Lower leg skin (tissue), 4 donors: Measurements from ENCODE around the gene FARS2. TPM values are rescaled to one million over a fixed set of nuclear protein-coding genes. Genes with fewer than 3 reads are reported as not detected.

Experiments used
- DNase-seq, 2 donors: peaks; one replicate each; pipeline ENCODE4 v3.0.0-alpha.2; 2019; ENCODE audit warnings: low spot score in 2 of 2
- H3K4me3 ChIP-seq: fragments of 200-600 bp; sonication (generic); 2 replicates; pipeline ENCODE4 v1.5.1; 2017; ENCODE audit warnings: mild to moderate bottlenecking, low read depth; ENCODE audit not compliant: poor library complexity, severe bottlenecking
- POLR2A ChIP-seq, 2 donors: fragments of 450-650 bp; IDR thresholded peaks; one replicate each; pipeline ENCODE4 v1.6.1; 2016 to 2017; ENCODE audit warnings: antibody characterized with exemption in 2 of 2, mild to moderate bottlenecking in 1 of 2, moderate library complexity in 1 of 2
- WGBS, 2 donors: methylation state at CpG; one replicate each; pipeline ENCODE4 v1.1.5; 2018; 5-methylcytosine and 5-hydroxymethylcytosine counted together
- intact Hi-C: fragments of 100-400 bp; cut with DNase I; formaldehyde crosslinking; loops from one replicate; pipeline ENCODE4 v1.15.0; 2023; ENCODE audit warnings: low total_unique reads
- total RNA-seq, 4 donors: library from RNA; depleted of rRNA; stranded (reverse); fragments of >200 nt; gene quantifications; one replicate each; pipeline ENCODE4 v1.1.0, GENCODE V29; 2016
- TF ChIP-seq, protein P1 (sequence below), 3 donors: fragments of 450-650 bp; IDR thresholded peaks; one replicate each; pipeline ENCODE4 v1.5.1; 2016; ENCODE audit warnings: antibody characterized with exemption in 3 of 3, mild to moderate bottlenecking in 3 of 3, moderate library complexity in 2 of 3

FARS2 gene
- total RNA-seq, 4 donors from 2014 or later, result 7.0 to 14.7 (median 11.1) TPM

DNA sequence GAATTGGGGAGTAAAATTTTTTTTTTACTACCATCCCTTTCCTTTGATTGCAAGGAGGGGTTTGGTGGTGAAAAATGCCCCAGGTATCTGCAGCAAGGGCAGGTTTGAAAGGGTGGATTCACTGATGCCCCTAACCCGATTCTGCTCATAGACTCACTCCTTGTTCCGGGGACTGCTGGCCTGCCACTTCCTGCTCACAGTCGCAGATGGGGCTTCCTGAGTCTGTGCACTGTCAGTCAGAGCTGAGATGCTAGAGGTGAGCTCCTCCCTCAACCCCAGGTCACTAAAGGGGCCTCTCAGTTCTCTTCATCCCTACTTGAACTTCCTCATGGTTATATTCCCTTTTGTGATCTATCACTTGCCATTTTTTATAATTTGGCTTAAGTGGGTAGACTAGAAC lies 357.9 kb downstream of the FARS2 start:
- TF ChIP-seq POLR2A (IDR thresholded peaks at IDR 0.05), result no peak
- TF ChIP-seq, protein P1, sequence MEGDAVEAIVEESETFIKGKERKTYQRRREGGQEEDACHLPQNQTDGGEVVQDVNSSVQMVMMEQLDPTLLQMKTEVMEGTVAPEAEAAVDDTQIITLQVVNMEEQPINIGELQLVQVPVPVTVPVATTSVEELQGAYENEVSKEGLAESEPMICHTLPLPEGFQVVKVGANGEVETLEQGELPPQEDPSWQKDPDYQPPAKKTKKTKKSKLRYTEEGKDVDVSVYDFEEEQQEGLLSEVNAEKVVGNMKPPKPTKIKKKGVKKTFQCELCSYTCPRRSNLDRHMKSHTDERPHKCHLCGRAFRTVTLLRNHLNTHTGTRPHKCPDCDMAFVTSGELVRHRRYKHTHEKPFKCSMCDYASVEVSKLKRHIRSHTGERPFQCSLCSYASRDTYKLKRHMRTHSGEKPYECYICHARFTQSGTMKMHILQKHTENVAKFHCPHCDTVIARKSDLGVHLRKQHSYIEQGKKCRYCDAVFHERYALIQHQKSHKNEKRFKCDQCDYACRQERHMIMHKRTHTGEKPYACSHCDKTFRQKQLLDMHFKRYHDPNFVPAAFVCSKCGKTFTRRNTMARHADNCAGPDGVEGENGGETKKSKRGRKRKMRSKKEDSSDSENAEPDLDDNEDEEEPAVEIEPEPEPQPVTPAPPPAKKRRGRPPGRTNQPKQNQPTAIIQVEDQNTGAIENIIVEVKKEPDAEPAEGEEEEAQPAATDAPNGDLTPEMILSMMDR (IDR thresholded peaks at IDR 0.05), result no peak
- no peak for DNase-seq
- intact Hi-C loops, result no loop called here
- 75 to 87% methylated on average over 3 of the region's 3 CpGs for WGBS, 2 donors
- H3K4me3 ChIP-seq, result no peak overlapping the region

DNA sequence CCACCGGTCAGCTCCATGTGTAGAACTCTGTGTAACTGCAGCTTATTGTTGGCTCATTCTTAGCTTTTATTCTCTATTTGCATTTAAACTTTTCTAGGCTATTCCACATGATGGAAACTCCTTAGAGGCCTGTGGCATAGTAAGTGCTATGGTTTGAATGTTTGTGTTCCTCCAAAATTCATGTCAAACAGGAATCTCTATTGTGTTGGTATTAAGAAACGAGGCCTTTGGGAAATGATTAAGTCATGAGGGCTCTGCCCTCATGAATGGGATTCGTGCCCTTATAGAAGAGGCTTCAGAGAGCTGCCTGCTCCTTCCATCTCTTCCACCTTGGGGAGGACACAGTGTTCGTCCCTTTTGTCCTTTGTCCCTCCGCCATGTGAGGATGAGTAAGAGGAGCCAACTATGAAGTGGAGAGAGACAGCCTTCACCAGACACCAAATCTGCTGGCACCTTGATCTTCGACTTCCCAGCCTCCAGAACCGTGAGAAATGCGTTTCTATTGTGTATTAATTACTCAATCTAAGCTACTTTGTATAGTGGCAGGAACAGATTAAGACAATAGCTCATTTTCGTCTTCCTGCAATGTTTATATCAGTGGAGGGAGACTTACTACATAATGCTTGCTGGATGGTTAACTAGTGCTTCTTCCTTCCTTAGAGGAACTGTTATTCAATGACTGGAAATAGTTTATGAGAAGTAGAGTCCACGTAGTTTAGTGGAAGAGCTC lies 361.1 kb downstream of the FARS2 start:
- intact Hi-C loops, result no loop called here
- H3K4me3 ChIP-seq, result no peak overlapping the region
- no peak for DNase-seq
- TF ChIP-seq, protein P1 (IDR thresholded peaks at IDR 0.05), result no peak
- TF ChIP-seq POLR2A (IDR thresholded peaks at IDR 0.05), result no peak
- 81 to 85% methylated on average over 10 of the region's 10 CpGs for WGBS, 2 donors

DNA sequence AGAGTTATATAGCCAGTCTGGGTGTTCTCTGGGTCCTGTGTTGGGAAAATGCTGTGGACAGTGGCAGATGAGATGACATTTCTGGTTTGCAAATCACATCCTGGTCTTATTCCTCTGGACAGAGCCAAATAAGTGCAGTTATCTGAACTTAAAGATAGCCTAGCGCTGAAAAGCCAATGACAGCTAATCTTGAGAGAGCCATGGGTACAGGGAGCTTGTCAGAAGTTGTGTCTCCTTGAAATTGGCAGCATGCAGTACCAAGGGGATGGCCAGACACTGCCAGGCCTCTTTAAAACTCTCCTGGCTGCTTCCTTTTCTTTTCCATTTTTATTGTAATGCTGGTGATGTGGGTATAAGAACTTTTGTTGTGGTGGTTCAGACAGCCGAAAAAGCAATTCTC lies 362.5 kb downstream of the FARS2 start:
- whole genome bisulfite sequencing, 2 donors, result 85 to 98% methylated on average over 2 of the region's 2 CpGs
- no peak overlapping the region for H3K4me3 ChIP-seq
- no peak for DNase-seq
- intact Hi-C loops, result no loop called here
- no peak for TF ChIP-seq POLR2A (IDR thresholded peaks at IDR 0.05)
- TF ChIP-seq, protein P1 (IDR thresholded peaks at IDR 0.05), result no peak

DNA sequence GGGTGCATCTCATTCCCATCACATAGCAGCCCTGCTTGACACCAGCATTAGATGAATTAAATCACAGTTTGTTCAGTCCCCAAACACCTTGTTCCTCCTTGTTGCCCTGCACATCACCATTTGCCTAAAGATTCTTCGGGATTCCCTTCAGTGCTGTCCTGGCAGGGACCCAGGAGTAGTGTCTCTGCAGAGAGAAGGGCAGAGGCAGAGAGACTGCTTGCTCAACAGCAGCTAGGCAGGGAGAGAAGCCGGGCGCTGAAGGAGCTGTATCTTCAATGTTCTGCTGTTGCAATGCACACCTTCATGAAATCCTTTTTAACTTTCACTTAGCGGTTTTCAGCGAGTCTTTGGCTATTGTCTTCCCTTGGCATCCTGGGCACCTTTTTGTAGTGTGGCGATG lies 362.9 kb downstream of the FARS2 start:
- intact Hi-C loops, result no loop called here
- TF ChIP-seq POLR2A (IDR thresholded peaks at IDR 0.05), result no peak
- TF ChIP-seq, protein P1 (IDR thresholded peaks at IDR 0.05), result no peak
- H3K4me3 ChIP-seq, result no peak overlapping the region
- WGBS, 2 donors, result 84 to 92% methylated on average over 6 of the region's 6 CpGs
- no peak for DNase-seq

DNA sequence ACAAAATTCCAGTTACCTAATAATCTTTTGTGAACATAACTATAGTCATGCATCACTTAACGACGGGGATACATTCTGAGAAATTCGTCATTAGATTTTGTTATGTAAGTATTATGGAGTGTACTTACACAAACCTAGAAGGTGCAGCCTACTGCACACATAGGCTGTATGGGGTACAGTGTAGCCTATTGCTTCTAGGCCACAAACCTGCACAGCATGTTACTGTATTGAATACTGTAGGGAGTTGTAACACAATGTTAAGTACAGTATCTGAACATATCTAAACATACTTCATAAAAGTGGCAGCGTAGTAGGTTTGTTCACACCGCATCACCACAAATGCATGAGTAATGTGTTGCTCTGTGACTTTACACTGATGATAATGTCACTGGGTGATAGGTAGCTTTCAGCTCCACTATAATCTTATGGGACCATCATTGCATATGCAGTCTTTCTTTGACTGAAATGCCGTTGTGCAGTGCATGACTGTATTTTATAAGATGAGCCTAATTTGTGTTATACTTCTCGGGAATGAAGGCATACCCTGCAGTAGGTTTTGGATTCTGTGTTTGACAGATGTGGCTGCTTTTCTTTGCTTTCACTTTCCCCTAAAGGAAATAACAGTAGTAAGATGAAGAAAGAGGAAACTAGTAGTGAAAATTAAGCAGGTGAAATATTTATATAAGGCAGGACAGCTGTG lies 365.6 kb downstream of the FARS2 start:
- intact Hi-C loops, result no loop called here
- no peak for DNase-seq
- TF ChIP-seq, protein P1 (IDR thresholded peaks at IDR 0.05), result no peak
- TF ChIP-seq POLR2A (IDR thresholded peaks at IDR 0.05), result no peak
- WGBS, 2 donors, result 88 to 90% methylated on average over 7 of the region's 7 CpGs
- no peak overlapping the region for H3K4me3 ChIP-seq
